Measurements from ENCODE around the gene SETX.
"Not testable (repeated sequence)": the region's sequence is repeated elsewhere in the genome, so short reads cannot be mapped to it uniquely, and the experiment has no call there.

Gene SETX

GRCh38 chr9:132384376-132384775 lies 29.6 kb upstream of the SETX start:
- DNase-seq (ENCODE audit: insufficient read length, low spot score) = no peak
- no peak for TF ChIP-seq CTCF (IDR thresholded peaks at IDR 0.05; ENCODE audit: insufficient read depth, missing control alignments)
- no peak for FAIRE-seq

DNA sequence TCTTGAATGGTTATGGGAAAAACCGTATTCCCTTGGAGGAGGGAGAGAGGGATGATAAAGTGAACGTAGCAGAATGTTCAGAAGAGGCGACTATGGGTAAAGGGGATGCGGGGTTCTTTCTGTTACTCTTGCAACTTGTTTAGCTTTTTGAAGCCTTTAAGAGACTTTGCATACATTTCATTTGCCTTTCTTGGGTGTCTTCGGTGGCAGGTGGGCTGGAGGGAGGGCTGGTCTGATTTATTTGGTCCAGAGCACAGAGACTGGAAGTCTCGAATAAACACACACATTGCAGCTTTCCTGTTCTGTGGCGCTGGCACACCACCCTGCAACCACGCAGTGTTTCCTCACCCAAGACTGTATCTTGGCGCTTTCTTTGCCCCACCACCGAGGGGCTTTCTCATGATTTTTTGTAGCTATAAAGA lies 28.7 kb upstream of the SETX start:
- FAIRE-seq (no peak), DNase-seq (ENCODE audit: insufficient read length, low spot score) (no peak)
- no peak for TF ChIP-seq CTCF (IDR thresholded peaks at IDR 0.05; ENCODE audit: insufficient read depth, missing control alignments)

GRCh38 chr9:132381966-132382541 lies 27.3 kb upstream of the SETX start:
- FAIRE-seq = no peak
- no peak for DNase-seq (ENCODE audit: insufficient read length, low spot score)
- TF ChIP-seq CTCF (IDR thresholded peaks at IDR 0.05; ENCODE audit: insufficient read depth, missing control alignments) = no peak

DNA sequence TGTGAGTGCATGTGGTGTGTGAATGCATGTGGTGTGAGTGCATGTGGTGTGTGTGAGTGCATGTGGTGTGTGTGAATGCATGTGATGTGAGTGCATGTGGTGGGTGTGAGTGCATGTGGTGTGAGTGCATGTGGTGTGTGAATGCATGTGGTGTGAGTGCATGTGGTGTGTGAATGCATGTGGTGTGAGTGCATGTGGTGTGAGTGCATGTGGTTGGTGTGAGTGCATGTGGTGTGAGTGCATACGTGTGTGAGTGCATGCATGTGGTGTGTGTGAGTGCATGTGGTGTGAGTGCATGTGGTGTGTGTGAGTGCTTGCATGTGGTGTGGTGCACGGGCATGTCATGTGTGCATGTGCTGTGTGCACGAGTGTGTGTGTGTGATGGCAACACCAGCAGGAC lies 23.6 kb upstream of the SETX start:
- not testable (repeated sequence) for FAIRE-seq; DNase-seq (ENCODE audit: insufficient read length, low spot score)

- not testable (repeated sequence) for DNase-seq (ENCODE audit: insufficient read length, low spot score); FAIRE-seq
These were observed 23.0 kb upstream of the SETX start for GRCh38 chr9:132377769-132378168.

DNA sequence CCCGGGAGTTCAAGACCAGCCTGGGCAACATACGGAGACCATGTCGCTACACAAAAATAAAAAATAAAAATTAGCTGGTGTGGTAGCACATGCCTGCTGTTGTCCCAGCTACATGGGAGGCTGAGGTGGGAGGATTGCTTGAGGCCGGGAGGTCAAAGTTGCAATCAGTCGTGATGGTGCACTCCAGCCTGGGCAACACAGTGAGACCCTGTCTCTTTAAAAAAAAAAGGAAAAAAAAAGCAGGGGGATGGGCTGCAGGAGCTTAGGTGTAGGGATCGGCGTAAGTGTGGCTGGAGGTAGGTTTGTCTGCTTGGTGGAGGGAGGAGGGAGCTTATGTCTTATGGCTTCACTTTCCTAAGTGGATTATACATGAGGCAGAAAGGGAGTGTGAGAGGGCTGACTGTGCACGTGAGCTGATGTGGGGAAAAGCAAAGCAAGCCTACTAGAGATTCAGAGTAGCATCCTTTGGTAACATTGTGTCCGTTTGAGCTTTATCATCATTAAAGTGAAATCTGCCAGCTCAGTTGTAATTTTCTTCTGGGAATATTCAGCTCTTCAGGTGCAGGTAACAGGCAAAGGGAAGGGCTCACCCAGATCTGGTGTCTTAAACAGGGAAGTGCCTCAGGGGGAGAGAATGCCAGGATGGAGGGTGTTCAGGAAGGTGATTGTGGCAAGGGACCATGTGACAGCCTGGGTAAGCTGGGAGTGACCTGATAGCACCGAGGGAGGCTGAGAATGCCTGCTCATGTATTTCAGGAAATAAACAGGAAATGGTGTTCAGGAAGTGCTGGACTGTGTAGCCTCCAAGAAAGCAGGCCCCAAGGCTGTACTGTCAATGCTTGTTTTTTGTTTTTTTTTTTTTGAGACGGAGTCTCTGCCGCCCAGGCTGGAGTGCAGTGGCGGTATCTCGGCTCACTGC lies 17.6 kb upstream of the SETX start:
- no peak for TF ChIP-seq CTCF (IDR thresholded peaks at IDR 0.05; ENCODE audit: insufficient read depth, missing control alignments)
- FAIRE-seq (peak; percentile 35), DNase-seq (ENCODE audit: insufficient read length, low spot score) (peak; percentile 58)

DNA sequence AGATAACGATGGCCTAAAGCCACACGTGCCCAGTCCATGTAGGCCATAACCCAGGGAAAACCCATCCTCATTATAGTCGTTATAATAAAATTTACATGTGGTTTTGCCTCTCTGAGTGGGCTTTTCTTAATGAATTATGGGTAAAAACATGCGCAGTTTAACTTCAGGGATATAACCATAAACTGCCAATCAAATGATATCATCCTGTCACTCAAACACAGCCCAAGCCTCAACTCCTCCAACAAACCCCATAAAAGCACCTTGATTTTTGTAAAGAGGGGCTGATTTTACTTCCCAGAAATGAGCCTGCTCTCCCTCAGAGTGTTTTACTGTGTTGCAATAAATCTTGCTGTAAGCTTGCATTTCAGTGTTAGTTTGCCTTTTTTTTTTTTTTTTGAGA lies 15.8 kb upstream of the SETX start:
- DNase-seq (ENCODE audit: insufficient read length, low spot score) = no peak
- TF ChIP-seq CTCF (IDR thresholded peaks at IDR 0.05; ENCODE audit: insufficient read depth, missing control alignments) = no peak
- no peak for FAIRE-seq

DNA sequence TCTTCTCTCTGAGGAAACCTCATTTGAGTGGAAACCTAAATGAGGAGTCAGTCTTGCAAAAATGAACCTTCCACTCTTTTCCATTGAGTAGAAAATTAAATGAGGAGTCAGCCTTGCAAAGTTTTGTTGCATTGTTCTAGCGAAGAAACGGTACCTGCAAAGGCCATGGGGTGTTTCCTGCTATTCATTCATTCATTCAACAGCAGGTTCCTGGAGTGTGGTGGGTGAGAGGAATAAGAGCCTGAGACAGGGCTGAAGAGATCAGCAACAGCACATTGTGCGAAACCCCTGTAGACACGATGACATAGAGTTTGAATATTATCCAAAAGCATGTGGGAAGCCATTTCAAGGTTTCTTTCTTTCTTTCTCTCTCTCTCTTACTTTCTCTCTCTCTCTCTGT lies 14.6 kb upstream of the SETX start:
- FAIRE-seq (no peak), DNase-seq (ENCODE audit: insufficient read length, low spot score) (no peak)
- no peak for TF ChIP-seq CTCF (IDR thresholded peaks at IDR 0.05; ENCODE audit: insufficient read depth, missing control alignments)

All from D721Med (cell line).